WI38 (cell line): ENCODE measurements around the gene GPX1.
A peak's percentile ranks its signal among the peaks of the same experiment; 100 is the strongest.
"Not testable (repeated sequence)": the region's sequence is repeated elsewhere in the genome, so short reads cannot be mapped to it uniquely, and the experiment has no call there.

ENCODE experiments used
- H3K4me3 ChIP-seq: 2 replicates; pipeline ENCODE4 v1.5.1; 2011; ENCODE audit warnings: low read depth, mild to moderate bottlenecking, control low read depth, low read length
- TF ChIP-seq, protein P1 (sequence below): IDR thresholded peaks from 2 replicates; pipeline ENCODE4 v1.5.1; 2012; ENCODE audit warnings: low read depth, mild to moderate bottlenecking, control low read depth, low read length

Gene GPX1

DNA sequence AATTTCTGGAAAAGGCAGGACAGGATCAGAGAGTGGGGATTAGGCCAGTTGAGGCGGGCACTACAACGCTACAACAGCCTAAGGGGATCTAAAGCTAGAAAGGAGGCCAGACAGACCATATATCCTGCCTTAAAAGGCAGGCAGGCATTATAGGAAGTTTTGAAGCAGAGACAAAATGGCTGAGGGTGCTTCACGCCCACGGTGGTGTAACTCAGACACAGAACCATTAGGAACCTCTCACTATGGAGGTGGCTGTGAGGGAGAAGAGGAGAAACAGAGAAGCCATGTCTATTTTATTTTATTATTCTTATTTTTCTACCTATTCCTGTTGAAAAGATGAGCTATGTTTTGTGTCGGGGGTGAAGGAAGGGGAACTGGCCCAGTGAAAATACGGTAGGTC lies 16.2 kb downstream of the GPX1 start:
- H3K4me3 ChIP-seq = no peak overlapping the region
- TF ChIP-seq, protein P1, sequence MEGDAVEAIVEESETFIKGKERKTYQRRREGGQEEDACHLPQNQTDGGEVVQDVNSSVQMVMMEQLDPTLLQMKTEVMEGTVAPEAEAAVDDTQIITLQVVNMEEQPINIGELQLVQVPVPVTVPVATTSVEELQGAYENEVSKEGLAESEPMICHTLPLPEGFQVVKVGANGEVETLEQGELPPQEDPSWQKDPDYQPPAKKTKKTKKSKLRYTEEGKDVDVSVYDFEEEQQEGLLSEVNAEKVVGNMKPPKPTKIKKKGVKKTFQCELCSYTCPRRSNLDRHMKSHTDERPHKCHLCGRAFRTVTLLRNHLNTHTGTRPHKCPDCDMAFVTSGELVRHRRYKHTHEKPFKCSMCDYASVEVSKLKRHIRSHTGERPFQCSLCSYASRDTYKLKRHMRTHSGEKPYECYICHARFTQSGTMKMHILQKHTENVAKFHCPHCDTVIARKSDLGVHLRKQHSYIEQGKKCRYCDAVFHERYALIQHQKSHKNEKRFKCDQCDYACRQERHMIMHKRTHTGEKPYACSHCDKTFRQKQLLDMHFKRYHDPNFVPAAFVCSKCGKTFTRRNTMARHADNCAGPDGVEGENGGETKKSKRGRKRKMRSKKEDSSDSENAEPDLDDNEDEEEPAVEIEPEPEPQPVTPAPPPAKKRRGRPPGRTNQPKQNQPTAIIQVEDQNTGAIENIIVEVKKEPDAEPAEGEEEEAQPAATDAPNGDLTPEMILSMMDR = no peak

DNA sequence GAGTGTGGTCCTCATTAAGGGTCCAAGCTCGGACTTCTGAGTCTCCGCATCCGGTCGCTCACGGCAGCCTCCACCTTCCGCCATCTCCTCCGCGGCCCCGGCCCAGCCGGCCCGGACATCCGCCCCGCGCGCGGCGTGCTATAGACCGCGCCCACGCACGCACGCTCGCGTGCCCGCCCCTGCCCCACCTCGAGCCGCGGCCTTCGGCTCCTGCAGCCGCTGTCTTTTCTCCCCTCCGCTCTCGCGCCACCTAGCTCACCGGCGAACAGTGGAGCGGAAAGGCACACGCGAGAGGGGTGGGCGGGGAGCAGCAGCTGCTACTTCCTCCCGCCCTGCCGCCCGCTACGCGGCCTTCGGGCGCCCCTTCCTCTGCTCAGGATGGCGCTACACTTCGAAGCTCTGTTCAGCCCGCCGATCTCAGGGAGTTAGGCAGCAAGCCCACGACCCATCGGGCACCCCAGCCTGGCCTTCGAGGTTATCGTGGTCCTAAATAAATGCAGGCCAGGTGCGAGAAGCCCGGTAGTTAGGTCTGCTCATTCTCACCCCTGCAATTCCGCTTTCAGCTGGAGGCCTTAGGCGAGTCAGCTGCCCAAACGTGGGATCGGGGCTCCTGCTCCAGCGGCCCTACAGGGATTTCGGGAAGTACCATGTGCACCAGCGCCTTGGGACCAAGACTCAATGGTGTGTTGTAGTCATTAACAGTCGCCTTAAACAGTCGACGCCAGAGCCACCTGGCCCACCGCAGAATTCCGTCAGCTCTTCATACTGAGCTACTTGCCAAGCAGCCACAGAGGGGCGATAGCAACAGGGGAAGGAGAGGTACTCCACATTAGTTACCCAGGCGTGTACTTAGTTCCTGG lies 18.0 kb downstream of the GPX1 start, which contains the start of gene USP4:
Gene USP4, minus strand, starts transcription at position 113 of the 860 bp plus-strand sequence. Its CDS starts 29 bp downstream, at position 84.
- H3K4me3 ChIP-seq = peak within 1 kb of the TSS; percentile 91
- TF ChIP-seq, protein P1 = 0 out of 2 replicates have a peak, but pooled peaks have one; percentile 41

DNA sequence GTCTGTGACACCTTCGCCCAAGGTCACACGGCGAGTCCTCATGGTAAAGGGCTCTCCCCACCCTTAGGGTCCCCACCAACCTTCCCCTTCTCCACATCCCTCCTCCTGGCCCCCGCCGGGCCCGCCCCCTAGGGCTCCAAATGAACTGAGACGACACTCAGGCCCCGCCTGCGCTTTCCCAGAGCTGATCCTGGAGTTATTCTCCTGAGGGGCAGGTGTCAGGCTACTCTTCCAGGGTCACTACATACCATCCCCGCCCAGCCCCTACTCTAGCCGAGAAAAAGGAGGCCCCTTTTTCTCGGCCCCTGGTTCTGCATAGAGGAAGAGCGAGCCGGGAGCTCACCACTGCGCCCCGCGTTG lies 18.6 kb downstream of the GPX1 start:
- peak overlapping the region; percentile 91 for H3K4me3 ChIP-seq
- TF ChIP-seq, protein P1 = no peak

DNA sequence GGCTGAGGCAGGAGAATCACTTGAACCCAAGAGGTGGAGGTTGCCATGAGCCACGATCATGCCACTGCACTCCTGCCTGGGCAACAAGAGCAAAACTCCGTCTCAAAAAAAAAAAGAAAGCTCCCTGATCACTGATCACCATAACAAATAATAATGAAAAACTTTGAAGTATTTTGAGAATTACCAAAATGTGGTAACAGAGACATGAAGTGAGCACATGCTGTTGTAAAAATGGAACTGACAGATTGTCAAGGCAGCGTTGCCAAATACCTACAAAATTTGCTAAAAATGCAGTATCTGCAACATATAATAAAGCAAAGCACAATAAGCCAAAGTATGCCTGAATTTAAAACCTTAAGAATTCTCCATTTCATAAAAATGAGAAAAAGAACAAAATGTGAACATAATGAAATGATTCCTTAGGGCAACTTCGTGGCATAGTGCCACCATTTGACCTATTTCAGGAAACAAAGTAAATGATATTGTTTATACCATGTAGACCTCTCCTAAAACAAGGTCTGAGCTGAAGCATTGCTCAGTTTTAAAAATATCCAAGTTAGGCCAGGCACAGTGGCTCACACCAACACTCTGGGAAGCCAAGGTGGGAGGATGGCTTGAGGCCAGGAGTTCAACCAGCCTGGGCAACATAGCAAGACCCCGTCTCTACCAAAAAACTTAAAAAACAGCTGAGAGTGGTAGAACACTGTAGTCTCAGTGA lies 24.1 kb downstream of the GPX1 start:
- TF ChIP-seq, protein P1 = no peak
- no peak overlapping the region for H3K4me3 ChIP-seq

DNA sequence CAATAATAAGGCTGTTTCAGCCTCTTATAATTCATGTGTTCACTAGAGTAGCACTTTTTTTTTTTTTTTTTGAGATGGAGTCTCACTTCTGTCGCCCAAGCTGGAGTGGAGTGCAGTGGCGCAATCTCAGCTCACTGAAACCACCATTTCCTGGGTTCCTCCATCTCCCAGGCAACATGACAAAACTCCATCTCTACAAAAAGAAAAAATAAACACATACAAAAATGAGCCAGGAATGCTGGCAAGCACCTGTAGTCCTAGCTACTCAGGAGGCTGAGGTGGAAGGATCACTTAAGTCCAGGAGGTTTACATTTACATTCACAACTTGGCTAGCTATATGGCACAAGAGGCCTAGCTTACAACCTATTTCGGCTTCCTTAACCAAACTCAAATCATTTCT lies 25.1 kb downstream of the GPX1 start:
- no peak overlapping the region for H3K4me3 ChIP-seq
- TF ChIP-seq, protein P1 = no peak

DNA sequence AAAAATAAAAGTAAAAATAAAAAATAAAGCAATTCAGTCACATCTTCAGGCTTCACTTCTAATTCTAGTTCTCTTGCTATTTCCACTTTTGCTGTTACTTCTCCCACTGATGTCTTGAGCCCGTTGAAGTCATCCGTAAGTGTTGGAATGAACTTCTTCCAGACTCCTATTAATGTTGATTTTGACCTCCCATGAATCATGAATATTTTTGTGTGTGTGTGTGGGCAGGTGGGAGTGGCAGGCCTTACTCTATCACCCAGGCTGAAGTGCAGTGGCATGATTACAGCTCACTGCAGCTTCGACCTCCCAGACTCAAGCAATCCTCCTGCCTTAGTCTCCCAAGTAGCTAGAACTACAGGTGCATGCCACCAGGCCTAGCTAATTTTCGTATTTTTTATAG lies 29.0 kb downstream of the GPX1 start:
- TF ChIP-seq, protein P1 = no peak
- H3K4me3 ChIP-seq = no peak overlapping the region

DNA sequence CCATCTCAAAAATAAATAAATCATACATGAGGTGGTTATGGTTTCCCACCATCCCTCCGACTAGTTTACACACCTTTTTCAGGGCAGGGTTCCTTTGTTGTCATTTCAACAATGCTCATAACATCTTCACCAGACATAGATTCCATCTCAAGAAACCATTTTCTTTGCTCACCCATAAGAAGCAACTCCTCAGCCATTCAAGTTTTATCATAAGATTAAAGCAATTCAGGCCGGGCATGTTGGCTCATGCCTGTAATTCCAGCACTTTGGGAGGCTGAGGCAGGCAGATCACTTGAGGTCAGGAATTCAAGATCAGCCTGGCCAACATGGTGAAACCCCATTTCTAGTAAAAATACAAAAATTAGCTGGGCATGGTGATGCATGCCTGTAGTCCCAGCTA lies 29.8 kb downstream of the GPX1 start:
- H3K4me3 ChIP-seq = not testable (repeated sequence)
